ENCODE results near the gene APLN. TPM values are rescaled to one million over a fixed set of nuclear protein-coding genes. Genes with fewer than 3 reads are reported as not detected.

Gene APLN
- polyA plus RNA-seq, 1 donor from 2014 or later = 0.38 TPM

DNA sequence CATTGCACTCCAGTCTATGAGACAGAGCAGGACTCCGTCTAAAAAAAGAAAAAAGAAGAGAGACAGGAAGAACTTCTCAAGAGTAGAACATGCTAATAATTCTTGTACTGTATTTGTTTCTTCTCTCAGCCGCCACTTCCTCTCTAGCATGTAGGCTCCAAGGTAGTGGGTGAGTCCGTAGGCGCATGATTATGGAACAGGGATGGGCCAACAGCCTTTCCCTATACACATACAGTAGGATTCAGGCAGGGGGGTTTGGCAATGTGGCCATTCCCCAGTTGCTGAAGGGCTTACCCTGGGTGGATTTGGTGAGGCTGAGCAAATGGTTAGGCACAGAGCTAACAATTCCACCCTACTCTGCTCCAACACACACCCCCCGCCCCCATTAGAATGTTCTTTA is 35.0 kb upstream of the APLN start:
- no peaks in the 10 kb centered on the region for H4K20me1 ChIP-seq (ENCODE audit: insufficient read depth)
- no peak overlapping the region for H3K4me3 ChIP-seq (ENCODE audit: low read length)
- no peaks in the 10 kb centered on the region for H3K9me3 ChIP-seq (ENCODE audit: low read length)
- H3K9ac ChIP-seq (ENCODE audit: low read length) = no peak overlapping the region
- H3K79me2 ChIP-seq (replicated peaks; ENCODE audit: insufficient read depth, low read length) = no peaks in the 10 kb centered on the region
- H3K36me3 ChIP-seq (ENCODE audit: insufficient read depth, low read length) = no peaks in the 10 kb centered on the region
- TF ChIP-seq POLR2AphosphoS5 (IDR thresholded peaks at IDR 0.05) (no peak), EP300 (conservative IDR thresholded peaks at IDR 0.05; ENCODE audit: poor library complexity, severe bottlenecking) (no peak), EZH2 (IDR thresholded peaks at IDR 0.05; ENCODE audit: borderline replicate concordance, insufficient read depth, low read length, poor library complexity, severe bottlenecking) (no peak), MXI1 (conservative IDR thresholded peaks at IDR 0.05; ENCODE audit: poor library complexity, severe bottlenecking) (no peak)
- H3K27ac ChIP-seq (ENCODE audit: low read length) = no peak overlapping the region
- no peak overlapping the region for H2AFZ ChIP-seq (ENCODE audit: low read depth, low read length)
- H3K27me3 ChIP-seq (ENCODE audit: insufficient read depth, low read depth, low read length) = no peaks in the 10 kb centered on the region
- H3K9me2 ChIP-seq (ENCODE audit: insufficient read depth, low read length) = no peaks in the 10 kb centered on the region
- H3K4me2 ChIP-seq (ENCODE audit: low read length) = no peak overlapping the region
- no peaks in the 10 kb centered on the region for H3F3A ChIP-seq (ENCODE audit: insufficient read depth, low read length, poor library complexity, severe bottlenecking)

GRCh38 chrX:129688097-129688496 is 33.3 kb upstream of the APLN start:
- TF ChIP-seq RAD21 (conservative IDR thresholded peaks at IDR 0.05) (no peak), POLR2AphosphoS5 (IDR thresholded peaks at IDR 0.05) (no peak), EP300 (conservative IDR thresholded peaks at IDR 0.05; ENCODE audit: poor library complexity, severe bottlenecking) (no peak), SMC3 (conservative IDR thresholded peaks at IDR 0.05; ENCODE audit: poor library complexity) (no peak), MXI1 (conservative IDR thresholded peaks at IDR 0.05; ENCODE audit: poor library complexity, severe bottlenecking) (no peak), EZH2 (IDR thresholded peaks at IDR 0.05; ENCODE audit: borderline replicate concordance, insufficient read depth, low read length, poor library complexity, severe bottlenecking) (no peak), CTCF (IDR thresholded peaks at IDR 0.05; ENCODE audit: poor library complexity, severe bottlenecking) (no peak), TAF1 (IDR thresholded peaks at IDR 0.05; ENCODE audit: low read depth) (no peak)
- TF ChIP-seq, protein P1, sequence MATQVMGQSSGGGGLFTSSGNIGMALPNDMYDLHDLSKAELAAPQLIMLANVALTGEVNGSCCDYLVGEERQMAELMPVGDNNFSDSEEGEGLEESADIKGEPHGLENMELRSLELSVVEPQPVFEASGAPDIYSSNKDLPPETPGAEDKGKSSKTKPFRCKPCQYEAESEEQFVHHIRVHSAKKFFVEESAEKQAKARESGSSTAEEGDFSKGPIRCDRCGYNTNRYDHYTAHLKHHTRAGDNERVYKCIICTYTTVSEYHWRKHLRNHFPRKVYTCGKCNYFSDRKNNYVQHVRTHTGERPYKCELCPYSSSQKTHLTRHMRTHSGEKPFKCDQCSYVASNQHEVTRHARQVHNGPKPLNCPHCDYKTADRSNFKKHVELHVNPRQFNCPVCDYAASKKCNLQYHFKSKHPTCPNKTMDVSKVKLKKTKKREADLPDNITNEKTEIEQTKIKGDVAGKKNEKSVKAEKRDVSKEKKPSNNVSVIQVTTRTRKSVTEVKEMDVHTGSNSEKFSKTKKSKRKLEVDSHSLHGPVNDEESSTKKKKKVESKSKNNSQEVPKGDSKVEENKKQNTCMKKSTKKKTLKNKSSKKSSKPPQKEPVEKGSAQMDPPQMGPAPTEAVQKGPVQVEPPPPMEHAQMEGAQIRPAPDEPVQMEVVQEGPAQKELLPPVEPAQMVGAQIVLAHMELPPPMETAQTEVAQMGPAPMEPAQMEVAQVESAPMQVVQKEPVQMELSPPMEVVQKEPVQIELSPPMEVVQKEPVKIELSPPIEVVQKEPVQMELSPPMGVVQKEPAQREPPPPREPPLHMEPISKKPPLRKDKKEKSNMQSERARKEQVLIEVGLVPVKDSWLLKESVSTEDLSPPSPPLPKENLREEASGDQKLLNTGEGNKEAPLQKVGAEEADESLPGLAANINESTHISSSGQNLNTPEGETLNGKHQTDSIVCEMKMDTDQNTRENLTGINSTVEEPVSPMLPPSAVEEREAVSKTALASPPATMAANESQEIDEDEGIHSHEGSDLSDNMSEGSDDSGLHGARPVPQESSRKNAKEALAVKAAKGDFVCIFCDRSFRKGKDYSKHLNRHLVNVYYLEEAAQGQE (IDR thresholded peaks at IDR 0.05; ENCODE audit: borderline replicate concordance) = no peak
- no peaks in the 10 kb centered on the region for H3K27me3 ChIP-seq (ENCODE audit: insufficient read depth, low read depth, low read length)
- no peaks in the 10 kb centered on the region for H3K9me2 ChIP-seq (ENCODE audit: insufficient read depth, low read length)
- H3K79me2 ChIP-seq (replicated peaks; ENCODE audit: insufficient read depth, low read length) = no peaks in the 10 kb centered on the region
- H3K4me3 ChIP-seq (ENCODE audit: low read length) = no peak overlapping the region
- no peak overlapping the region for H3K9ac ChIP-seq (ENCODE audit: low read length)
- H3K36me3 ChIP-seq (ENCODE audit: insufficient read depth, low read length) = no peaks in the 10 kb centered on the region
- no peak overlapping the region for H2AFZ ChIP-seq (ENCODE audit: low read depth, low read length)
- H3K4me2 ChIP-seq (ENCODE audit: low read length) = no peak overlapping the region
- no peaks in the 10 kb centered on the region for H4K20me1 ChIP-seq (ENCODE audit: insufficient read depth)
- no peak overlapping the region for H3K27ac ChIP-seq (ENCODE audit: low read length)
- H3K9me3 ChIP-seq (ENCODE audit: low read length) = no peaks in the 10 kb centered on the region
- H3F3A ChIP-seq (ENCODE audit: insufficient read depth, low read length, poor library complexity, severe bottlenecking) = no peaks in the 10 kb centered on the region

All from neural cell (in vitro differentiated cells).